Sigmoid colon (tissue), 4 donors: ENCODE data around the gene MACROD2.

Source experiments
- CTCF ChIP-seq, 4 experiments: fragments of 450-650 bp in 3 of 4; fragments of 200-600 bp in 1 of 4; IDR thresholded peaks; one replicate each; pipeline ENCODE4 v1.5.1; 2016 to 2019; ENCODE audit warnings: antibody characterized with exemption in 4 of 4, mild to moderate bottlenecking in 3 of 4, moderate library complexity in 2 of 4
- EP300 ChIP-seq, 4 donors: sonication (generic); formaldehyde crosslinking; IDR thresholded peaks; one replicate each; pipeline ENCODE4 v1.6.1; 2017; ENCODE audit warnings: antibody characterized with exemption in 4 of 4

GRCh38 chr20:14951105-14951504, 955.8 kb downstream of the MACROD2 start:
- TF ChIP-seq CTCF (IDR thresholded peaks at IDR 0.05), result no peak
- no peak for TF ChIP-seq EP300 (IDR thresholded peaks at IDR 0.05)
